Activated T-cell treated with anti-CD3 and anti-CD28 coated beads, Interleukin-2, amount 50 U/mL, for 24 hours (primary cell): ENCODE results near the gene NLN.
"Not testable (repeated sequence)": the region's sequence is repeated elsewhere in the genome, so short reads cannot be mapped to it uniquely, and the experiment has no call there.

Experiments used
- DNase-seq: peaks from one replicate; pipeline ENCODE4 v3.0.0-alpha.2; 2020
- H3K27ac Mint-ChIP-seq: 2 replicates; pipeline ENCODE4 v1.8.0; 2020; ENCODE audit warnings: mild to moderate bottlenecking, mixed read lengths
- H3K27me3 Mint-ChIP-seq: 2 replicates; pipeline ENCODE4 v1.8.0; 2020; ENCODE audit warnings: mixed read lengths
- H3K36me3 Mint-ChIP-seq: 2 replicates; pipeline ENCODE4 v1.8.0; 2020; ENCODE audit warnings: low read depth, mixed read lengths
- H3K4me1 Mint-ChIP-seq: 2 replicates; pipeline ENCODE4 v1.8.0; 2020; ENCODE audit warnings: low read depth, mixed read lengths
- H3K4me3 Mint-ChIP-seq: 2 replicates; pipeline ENCODE4 v1.8.0; 2020; ENCODE audit warnings: mild to moderate bottlenecking, moderate library complexity, mixed read lengths
- H3K9me3 Mint-ChIP-seq: 2 replicates; pipeline ENCODE4 v1.8.0; 2020; ENCODE audit warnings: mixed read lengths

The NLN gene

DNA sequence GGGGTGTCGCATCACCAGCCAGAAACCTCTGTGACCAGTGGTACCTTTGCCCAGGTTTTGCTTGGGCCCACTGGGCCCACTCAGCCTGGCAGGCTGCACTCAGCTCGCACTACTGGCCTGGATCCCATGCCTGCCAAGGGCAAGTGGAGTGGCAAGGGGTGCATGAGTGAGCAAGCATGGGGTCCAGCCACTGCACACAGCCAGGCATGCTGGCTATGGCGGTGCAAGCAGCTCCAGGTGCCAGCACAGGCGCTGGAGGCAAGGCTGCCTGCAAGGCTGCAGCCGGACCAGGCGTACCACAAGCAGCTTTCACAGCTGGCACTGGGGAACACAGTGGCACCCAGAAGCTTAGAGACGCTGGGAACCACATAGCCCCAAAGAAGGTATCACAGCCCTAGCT is 80.1 kb downstream of the NLN start:
- no peak overlapping the region for H3K27ac Mint-ChIP-seq
- H3K27me3 Mint-ChIP-seq = no peaks in the 10 kb centered on the region
- no peak for DNase-seq
- H3K4me3 Mint-ChIP-seq = no peak overlapping the region
- peaks cover 5% of the 10 kb centered on the region for H3K9me3 Mint-ChIP-seq
- peaks cover 31% of the 10 kb centered on the region for H3K4me1 Mint-ChIP-seq
- H3K36me3 Mint-ChIP-seq = peaks cover 59% of the 10 kb centered on the region

DNA sequence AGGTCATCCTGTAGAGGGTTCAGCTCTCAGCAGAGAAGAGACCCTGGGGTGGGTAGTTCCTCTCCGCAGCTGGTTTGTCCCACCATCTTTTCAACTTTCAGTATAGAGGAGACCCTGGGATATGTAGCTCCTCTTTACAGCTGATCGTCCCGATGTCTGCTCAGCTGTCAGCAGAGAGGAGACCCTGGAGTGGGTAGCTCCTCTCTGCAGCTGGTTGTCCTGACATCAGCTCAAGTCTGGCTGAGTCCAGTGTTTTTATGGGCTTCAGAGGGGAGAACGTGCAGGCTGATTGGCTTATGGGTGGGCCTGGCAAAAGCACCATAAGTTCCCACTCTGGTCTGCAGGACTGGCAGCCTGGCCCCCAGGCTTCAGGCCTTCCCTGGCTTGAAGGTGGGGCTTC is 80.8 kb downstream of the NLN start:
- H3K36me3 Mint-ChIP-seq = peaks cover 56% of the 10 kb centered on the region
- no peaks in the 10 kb centered on the region for H3K27me3 Mint-ChIP-seq
- no peak for DNase-seq
- no peak overlapping the region for H3K4me3 Mint-ChIP-seq
- peaks cover 30% of the 10 kb centered on the region for H3K4me1 Mint-ChIP-seq
- peaks cover 5% of the 10 kb centered on the region for H3K9me3 Mint-ChIP-seq
- no peak overlapping the region for H3K27ac Mint-ChIP-seq

DNA sequence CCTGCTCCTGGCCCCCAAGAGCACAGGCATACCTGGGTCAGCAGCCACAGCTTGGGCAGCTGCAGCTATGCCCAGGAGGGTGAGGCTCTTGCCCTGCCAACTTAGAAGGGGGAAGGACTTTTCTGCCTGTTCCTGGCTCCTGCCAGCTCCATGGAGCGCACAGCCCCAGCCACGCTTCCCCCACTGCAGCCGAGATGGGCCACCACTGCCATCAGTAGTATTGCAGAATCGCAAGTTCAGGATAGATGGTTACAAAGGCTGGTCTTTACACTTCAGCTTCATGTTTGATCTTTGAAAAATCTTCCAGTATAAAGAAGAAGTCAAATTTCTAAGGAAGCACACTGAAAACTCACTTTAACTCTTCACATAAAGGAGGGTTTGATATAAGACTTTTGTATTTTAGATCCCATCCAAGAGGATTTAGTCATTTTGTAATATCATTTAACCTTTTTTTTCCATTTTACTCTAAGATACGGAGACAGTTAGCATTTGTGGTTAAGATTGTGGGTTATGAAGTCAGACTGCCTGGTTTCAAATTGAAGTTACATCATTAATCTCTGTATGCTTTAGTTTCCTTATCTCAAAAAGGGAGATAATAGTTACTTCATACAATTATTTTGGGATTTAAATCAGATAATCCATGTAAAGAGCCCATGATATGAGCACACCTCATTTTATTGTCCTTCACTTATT is 81.8 kb downstream of the NLN start:
- H3K27me3 Mint-ChIP-seq = no peaks in the 10 kb centered on the region
- H3K36me3 Mint-ChIP-seq = peaks cover 58% of the 10 kb centered on the region
- peak; percentile 42 for DNase-seq
- peaks cover 30% of the 10 kb centered on the region for H3K4me1 Mint-ChIP-seq
- H3K9me3 Mint-ChIP-seq = peaks cover 5% of the 10 kb centered on the region
- H3K27ac Mint-ChIP-seq = peak overlapping the region; percentile 41
- peak overlapping the region; percentile 8 for H3K4me3 Mint-ChIP-seq

DNA sequence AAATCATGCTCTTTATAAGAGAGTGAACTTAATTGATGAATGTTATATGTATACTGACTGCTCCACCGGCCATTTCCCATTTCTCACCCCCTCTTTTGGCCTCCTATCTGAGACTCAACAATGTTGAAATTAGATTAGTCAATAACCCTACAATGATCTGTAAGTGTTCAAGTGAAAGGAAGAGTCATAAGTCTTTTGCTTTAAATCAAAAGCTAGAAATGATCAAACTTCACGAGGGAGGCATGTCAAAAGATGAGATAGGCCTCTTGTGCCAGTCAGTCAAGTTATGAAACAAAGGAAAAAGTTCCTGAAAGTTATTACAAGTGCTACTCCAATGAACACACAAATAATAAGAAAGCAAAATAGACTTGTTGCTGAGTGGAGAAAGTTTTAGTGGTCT is 83.1 kb downstream of the NLN start:
- H3K9me3 Mint-ChIP-seq = peaks cover 5% of the 10 kb centered on the region

DNA sequence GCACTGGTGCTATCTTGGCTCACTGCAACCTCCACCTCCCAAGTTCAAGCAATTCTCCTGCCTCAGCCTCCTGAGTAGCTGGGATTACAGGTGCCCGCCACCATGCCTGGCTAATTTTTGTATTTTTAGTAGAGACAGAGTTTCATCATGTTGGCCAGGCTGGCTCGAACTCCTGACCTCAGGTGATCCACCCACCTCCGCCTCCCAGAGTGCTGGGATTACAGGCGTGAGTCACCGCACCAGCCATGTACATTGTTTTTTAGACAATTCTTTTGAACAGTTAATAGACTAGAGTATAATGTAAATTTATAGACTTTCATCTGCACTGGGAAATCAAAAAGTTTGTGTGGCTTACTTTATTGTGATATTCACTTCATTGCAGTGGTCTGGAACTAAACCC is 85.5 kb downstream of the NLN start:
- H3K27me3 Mint-ChIP-seq, H3K4me3 Mint-ChIP-seq, H3K9me3 Mint-ChIP-seq, DNase-seq, H3K27ac Mint-ChIP-seq: not testable (repeated sequence)
- peaks cover 27% of the 10 kb centered on the region for H3K4me1 Mint-ChIP-seq
- H3K36me3 Mint-ChIP-seq = peaks cover 63% of the 10 kb centered on the region

More for the DNA sequence above, 83.1 kb downstream of the NLN start:
- Mint-ChIP-seq H3K4me3 (no peak overlapping the region), H3K4me1 (peaks cover 30% of the 10 kb centered on the region), H3K27me3 (no peaks in the 10 kb centered on the region), H3K36me3 (peaks cover 63% of the 10 kb centered on the region), H3K27ac (no peak overlapping the region)
- DNase-seq = no peak

DNA sequence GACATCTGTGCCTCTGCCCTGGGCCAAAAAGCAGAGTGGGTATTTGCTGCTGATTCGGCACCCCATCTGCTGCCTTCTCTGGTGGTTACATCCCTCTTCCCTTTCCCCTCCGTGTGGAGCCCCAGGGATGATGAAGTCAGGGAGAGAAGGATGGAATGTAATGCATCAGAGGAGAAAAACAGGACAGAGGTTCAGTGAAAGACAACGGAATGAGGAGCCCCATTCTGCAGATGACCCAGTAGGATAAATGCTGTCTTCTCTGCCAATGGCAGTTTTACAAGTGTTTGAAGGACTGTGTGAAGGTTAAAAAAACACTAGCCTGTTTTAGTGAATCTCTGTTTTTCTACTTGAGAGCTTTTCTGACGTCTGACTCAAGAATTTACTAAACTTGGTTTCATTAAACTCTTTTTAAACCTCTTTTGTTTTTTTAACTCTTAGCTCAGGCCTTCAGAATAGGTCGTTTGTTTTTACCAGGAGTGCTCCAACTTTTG is 86.3 kb downstream of the NLN start:
- no peak for DNase-seq
- Mint-ChIP-seq H3K4me3 (no peak overlapping the region), H3K9me3 (no peaks in the 10 kb centered on the region), H3K4me1 (peaks cover 34% of the 10 kb centered on the region), H3K27me3 (no peaks in the 10 kb centered on the region), H3K36me3 (peaks cover 63% of the 10 kb centered on the region), H3K27ac (no peak overlapping the region)

DNA sequence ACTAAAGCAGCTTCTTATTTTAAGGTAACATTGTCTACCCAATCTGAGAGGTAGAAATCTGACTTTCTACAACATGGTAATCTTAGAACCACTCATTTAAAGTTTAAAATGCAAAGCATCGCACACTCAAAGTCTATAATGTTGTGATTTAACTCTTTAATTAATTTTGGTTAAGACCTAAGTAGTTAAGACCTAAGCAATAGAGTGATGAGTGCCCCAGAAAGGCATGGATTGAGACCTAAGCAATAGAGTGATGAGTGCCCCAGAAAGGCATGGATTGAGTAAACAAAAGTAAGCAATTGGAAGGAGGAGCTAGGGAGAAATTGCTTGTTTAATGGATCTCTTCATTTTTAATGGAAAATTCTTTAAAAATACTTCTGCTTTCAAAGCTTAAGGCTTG is 86.8 kb downstream of the NLN start:
- H3K9me3 Mint-ChIP-seq = no peaks in the 10 kb centered on the region
- H3K27me3 Mint-ChIP-seq = no peaks in the 10 kb centered on the region
- H3K4me1 Mint-ChIP-seq = peaks cover 30% of the 10 kb centered on the region
- no peak for DNase-seq
- H3K36me3 Mint-ChIP-seq = peaks cover 63% of the 10 kb centered on the region
- no peak overlapping the region for H3K4me3 Mint-ChIP-seq
- no peak overlapping the region for H3K27ac Mint-ChIP-seq

DNA sequence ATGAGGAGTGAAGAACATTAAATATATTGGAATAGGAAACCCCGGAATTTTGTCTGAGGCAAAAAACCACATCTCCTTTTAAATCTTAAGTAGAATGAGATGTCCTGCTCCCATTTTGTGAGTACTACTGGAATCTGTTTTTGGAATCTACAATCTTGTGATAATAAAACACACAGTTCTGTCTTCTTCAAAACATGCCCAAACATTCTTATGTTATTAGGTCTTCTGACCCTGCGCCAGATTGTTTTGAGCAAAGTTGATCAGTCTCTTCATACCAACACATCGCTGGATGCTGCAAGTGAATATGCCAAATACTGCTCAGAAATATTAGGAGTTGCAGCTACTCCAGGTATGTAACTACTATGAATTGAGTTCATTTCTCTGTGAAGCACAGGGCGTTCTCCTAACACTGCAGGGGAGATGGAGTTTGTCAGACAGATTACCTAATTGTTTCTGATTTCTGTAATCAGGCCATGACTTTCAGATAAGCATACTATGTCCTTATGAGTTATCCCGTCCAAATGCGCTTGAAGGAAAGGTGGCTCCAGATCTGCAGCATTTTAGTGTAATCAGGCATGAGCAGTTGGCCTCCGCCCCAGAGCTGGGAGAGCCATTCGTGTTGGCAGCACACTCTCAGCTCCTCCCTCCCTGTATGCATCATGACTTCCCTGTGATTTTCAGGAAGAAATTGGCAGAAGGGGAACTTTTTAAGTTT is 88.0 kb downstream of the NLN start:
- Mint-ChIP-seq H3K4me3 (no peak overlapping the region), H3K9me3 (no peaks in the 10 kb centered on the region), H3K36me3 (peaks cover 69% of the 10 kb centered on the region), H3K4me1 (peaks cover 19% of the 10 kb centered on the region), H3K27ac (no peak overlapping the region), H3K27me3 (no peaks in the 10 kb centered on the region)
- no peak for DNase-seq

DNA sequence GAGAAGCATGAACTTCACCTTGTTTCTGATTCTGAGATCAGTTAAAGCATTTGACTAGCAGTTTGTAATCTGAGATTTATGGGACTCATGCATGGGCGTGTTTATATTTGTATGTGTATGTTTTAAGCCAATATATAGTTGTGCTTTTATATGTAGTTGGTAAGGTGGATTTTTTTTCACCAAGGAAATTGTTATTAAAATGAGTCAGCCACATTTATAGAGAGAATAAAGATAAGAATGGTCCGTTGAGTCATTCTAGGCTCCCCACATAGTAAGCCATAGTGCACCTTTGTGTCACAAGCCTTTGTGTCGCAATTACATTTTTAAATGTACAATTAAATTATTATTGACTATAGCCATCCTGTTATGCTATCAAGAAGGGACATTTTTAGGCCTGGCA is 89.0 kb downstream of the NLN start:
- peaks cover 12% of the 10 kb centered on the region for H3K4me1 Mint-ChIP-seq
- H3K27me3 Mint-ChIP-seq = no peaks in the 10 kb centered on the region
- no peak for DNase-seq
- no peak overlapping the region for H3K4me3 Mint-ChIP-seq
- H3K27ac Mint-ChIP-seq = no peak overlapping the region
- H3K36me3 Mint-ChIP-seq = peaks cover 68% of the 10 kb centered on the region
- no peaks in the 10 kb centered on the region for H3K9me3 Mint-ChIP-seq

DNA sequence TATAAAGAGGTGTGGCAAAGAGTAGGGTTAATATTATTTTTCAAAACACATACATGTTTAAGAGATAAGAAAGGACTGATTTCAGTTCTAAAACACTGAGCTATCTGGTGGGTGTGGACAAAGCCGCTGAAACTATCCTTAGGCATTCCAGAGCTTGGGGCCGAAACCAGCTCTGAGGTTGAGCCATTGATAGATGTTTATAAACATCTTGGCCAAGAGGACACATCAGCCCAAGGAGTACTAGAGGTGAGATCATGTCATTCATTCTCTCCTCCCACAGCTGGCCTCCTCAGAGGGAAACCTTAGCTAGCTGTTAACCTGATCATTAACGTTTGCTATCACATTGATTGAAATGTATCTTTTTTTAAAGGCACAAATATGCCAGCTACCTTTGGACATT is 89.9 kb downstream of the NLN start:
- peaks cover 12% of the 10 kb centered on the region for H3K4me1 Mint-ChIP-seq
- no peak for DNase-seq
- no peak overlapping the region for H3K4me3 Mint-ChIP-seq
- H3K27ac Mint-ChIP-seq = no peak overlapping the region
- no peaks in the 10 kb centered on the region for H3K9me3 Mint-ChIP-seq
- peaks cover 67% of the 10 kb centered on the region for H3K36me3 Mint-ChIP-seq
- H3K27me3 Mint-ChIP-seq = no peaks in the 10 kb centered on the region

DNA sequence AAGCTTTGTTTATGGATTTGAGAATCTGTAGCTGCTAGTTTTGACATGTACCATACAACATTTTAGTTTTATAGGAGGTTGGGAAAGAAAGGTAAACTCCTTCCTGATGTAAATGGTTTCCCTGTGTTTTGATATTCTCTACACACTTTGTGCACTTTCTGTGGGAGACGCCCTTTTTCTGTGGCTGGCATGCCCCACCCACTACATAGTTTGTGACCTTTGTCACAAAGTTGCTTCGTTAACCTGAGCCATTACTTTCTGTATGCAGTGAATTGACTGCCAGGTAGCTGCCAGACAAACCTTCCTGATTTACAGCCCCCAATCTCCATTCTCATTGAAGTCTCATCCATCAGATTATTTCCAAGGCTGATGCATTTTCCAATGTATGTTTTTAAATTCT is 90.6 kb downstream of the NLN start:
- Mint-ChIP-seq H3K27ac (no peak overlapping the region), H3K4me1 (peaks cover 12% of the 10 kb centered on the region), H3K4me3 (no peak overlapping the region), H3K9me3 (no peaks in the 10 kb centered on the region), H3K27me3 (no peaks in the 10 kb centered on the region), H3K36me3 (peaks cover 67% of the 10 kb centered on the region)
- DNase-seq = no peak

DNA sequence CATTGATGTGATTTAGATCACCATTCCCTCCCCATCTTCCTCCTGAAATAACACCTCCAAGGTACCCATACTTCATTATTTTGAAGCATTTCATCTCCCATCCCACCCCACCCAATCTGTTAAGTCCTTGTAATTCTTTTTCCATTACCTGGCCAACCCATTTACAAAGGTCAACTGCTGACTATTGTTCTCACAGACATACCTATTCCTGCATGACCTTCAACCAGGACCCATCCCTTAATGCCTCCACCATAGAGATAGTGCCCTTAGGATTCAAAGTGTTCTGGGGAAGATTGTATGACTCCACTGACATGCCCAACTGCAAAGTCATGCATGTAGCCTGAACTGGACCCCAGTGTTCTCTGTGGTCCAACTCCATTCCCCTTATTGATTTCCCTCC is 91.2 kb downstream of the NLN start:
- H3K9me3 Mint-ChIP-seq = no peaks in the 10 kb centered on the region
- no peak overlapping the region for H3K27ac Mint-ChIP-seq
- no peaks in the 10 kb centered on the region for H3K27me3 Mint-ChIP-seq
- DNase-seq = no peak
- peaks cover 70% of the 10 kb centered on the region for H3K36me3 Mint-ChIP-seq
- H3K4me1 Mint-ChIP-seq = peaks cover 12% of the 10 kb centered on the region
- H3K4me3 Mint-ChIP-seq = no peak overlapping the region

DNA sequence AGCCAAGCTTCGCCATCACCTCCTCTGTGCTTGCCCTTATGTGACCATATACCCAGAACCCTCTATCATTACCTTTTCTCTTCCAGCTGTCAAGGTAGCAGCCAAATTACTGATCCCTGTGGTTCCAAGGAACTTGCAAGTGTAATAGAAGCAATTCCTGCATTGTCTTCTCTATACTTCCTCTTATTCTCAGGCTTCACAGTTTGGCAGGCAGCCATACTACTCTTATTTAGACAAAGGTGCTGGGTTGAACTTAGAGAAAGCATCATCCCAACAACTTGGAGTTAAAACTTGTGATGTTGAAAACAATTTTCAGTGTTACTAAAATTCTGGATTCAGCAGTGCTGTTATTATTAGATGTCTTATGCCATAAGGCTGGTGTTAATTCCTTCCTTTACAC is 93.2 kb downstream of the NLN start:
- H3K36me3 Mint-ChIP-seq = peaks cover 57% of the 10 kb centered on the region
- no peak overlapping the region for H3K4me3 Mint-ChIP-seq
- H3K9me3 Mint-ChIP-seq = no peaks in the 10 kb centered on the region
- no peaks in the 10 kb centered on the region for H3K27me3 Mint-ChIP-seq
- H3K27ac Mint-ChIP-seq = no peak overlapping the region
- H3K4me1 Mint-ChIP-seq = peaks cover 22% of the 10 kb centered on the region
- no peak for DNase-seq

DNA sequence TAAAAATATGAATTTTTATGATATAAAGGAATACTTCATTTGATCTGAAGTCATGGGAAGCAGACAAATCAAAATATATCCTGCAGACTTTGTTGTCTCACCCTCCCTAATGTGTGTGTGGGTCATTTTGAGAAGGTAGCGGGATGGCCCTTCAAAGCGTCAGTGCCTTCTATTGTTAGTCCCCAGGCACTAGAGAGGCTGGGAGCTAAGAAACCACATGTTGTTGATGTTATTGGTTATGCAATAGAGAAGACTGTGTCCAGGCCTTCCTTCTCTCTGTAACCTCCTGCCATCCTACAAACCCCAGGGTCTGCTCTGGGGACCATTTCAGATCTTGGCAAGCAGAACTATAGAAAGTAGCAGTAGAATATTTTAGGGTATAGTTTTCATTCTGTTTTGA is 94.7 kb downstream of the NLN start:
- DNase-seq = no peak
- no peaks in the 10 kb centered on the region for H3K9me3 Mint-ChIP-seq
- H3K27ac Mint-ChIP-seq = no peak overlapping the region
- H3K4me1 Mint-ChIP-seq = peaks cover 24% of the 10 kb centered on the region
- peaks cover 45% of the 10 kb centered on the region for H3K36me3 Mint-ChIP-seq
- no peaks in the 10 kb centered on the region for H3K27me3 Mint-ChIP-seq
- no peak overlapping the region for H3K4me3 Mint-ChIP-seq

DNA sequence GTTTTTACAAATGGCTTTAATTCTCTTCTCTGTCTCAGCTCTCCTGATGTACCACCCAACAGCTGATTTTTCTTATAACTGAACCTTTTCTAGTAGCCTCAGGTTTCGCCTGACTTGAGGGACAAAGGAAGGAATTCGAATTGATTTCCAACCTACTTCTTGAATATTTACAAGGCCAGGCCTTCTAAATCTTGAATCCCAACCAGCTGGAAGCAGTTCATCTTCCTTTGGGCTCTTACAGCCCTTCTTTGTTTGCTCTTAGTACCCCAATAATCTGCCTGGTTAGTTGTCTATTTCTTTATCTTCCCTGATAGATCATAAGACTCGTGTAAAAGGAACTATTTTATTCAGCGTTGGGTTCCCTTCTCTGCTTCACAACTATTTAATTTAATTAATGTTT is 95.9 kb downstream of the NLN start:
- Mint-ChIP-seq H3K27me3 (no peaks in the 10 kb centered on the region), H3K36me3 (peaks cover 42% of the 10 kb centered on the region), H3K4me3 (no peak overlapping the region), H3K4me1 (peaks cover 15% of the 10 kb centered on the region), H3K27ac (no peak overlapping the region), H3K9me3 (no peaks in the 10 kb centered on the region)
- no peak for DNase-seq
